Right lobe of liver (tissue), 4 donors: Measurements from ENCODE around the gene PEAK1.

Source experiments
- CTCF ChIP-seq, 4 donors: fragments of 200-600 bp in 3 of 4; fragments of 450-650 bp in 1 of 4; IDR thresholded peaks; one replicate each; pipeline versions ENCODE4 v1.5.1 to v1.8.0; 2016 to 2022; ENCODE audit warnings: antibody characterized with exemption in 4 of 4, mild to moderate bottlenecking in 2 of 4
- POLR2A ChIP-seq: fragments of 450-650 bp; IDR thresholded peaks from one replicate; pipeline ENCODE4 v1.6.1; 2017; ENCODE audit warnings: antibody characterized with exemption, mild to moderate bottlenecking
- donor health status: DM: no; HTN: no; CAD: no.
- donor health status: DM: no; HTN: no; CAD: no.
- donor health status: DM: no; HTN: yes; CAD: no.

GRCh38 chr15:77464129-77464865, 44.4 kb upstream of the PEAK1 start:
- TF ChIP-seq CTCF (IDR thresholded peaks at IDR 0.05) (no peak), POLR2A (no peak)
